Caco-2 (cell line): ENCODE data around the gene ZBED1. TPM values are rescaled to one million over a fixed set of nuclear protein-coding genes. Genes with fewer than 3 reads are reported as not detected.

Experiments used
- BruUV-seq: library from RNA; stranded (reverse); fragments of 400-500 nt; replicated peaks from 2 replicates; lab custom pipeline; 2021; lab: Mats Ljungman, UMichigan
- CTCF ChIA-PET: fragments of 300-600 bp; sonication (Branson Sonifier 250); formaldehyde crosslinking; loops from one replicate; lab custom pipeline; 2022; ENCODE audit warnings: antibody characterized with exemption; lab: Charles Lee
- POLR2A ChIA-PET: fragments of 300-600 bp; sonication (Branson Sonifier 250); formaldehyde crosslinking; loops from one replicate; lab custom pipeline; 2022; ENCODE audit warnings: antibody characterized with exemption; lab: Charles Lee
- DNase-seq, 2 experiments: peaks; one replicate each; pipeline versions ENCODE4 v3.0.0 to v3.0.0-alpha.2; 2020 to 2022
- H3K27me3 ChIP-seq: replicated peaks from 2 replicates; pipeline ENCODE4 v1.6.0; 2011; ENCODE audit warnings: low read length; ENCODE audit not compliant: control insufficient read depth, insufficient read depth
- H3K36me3 ChIP-seq: 2 replicates; pipeline ENCODE4 v1.5.1; 2011; ENCODE audit warnings: low read length; ENCODE audit not compliant: control insufficient read depth, insufficient read depth
- H3K4me1 ChIP-seq: fragments of 250-450 bp; sonication (Bioruptor Pico); 2 replicates; pipeline ENCODE4 v1.5.1; 2020; ENCODE audit warnings: mild to moderate bottlenecking
- H3K4me3 ChIP-seq: 2 replicates; pipeline ENCODE4 v1.5.1; 2011; ENCODE audit warnings: low read depth, mild to moderate bottlenecking, control low read depth, low read length
- H3K9me3 ChIP-seq: fragments of 250-450 bp; sonication (Bioruptor Pico); 2 replicates; pipeline ENCODE4 v1.5.1; 2020; ENCODE audit warnings: mild to moderate bottlenecking, moderate library complexity
- H3K27ac Mint-ChIP-seq: one replicate; pipeline ENCODE4 v1.8.0; 2022; ENCODE audit warnings: mixed read lengths; ENCODE audit not compliant: unreplicated experiment
- H3K27me3 Mint-ChIP-seq: one replicate; pipeline ENCODE4 v1.8.0; 2022; ENCODE audit warnings: mixed read lengths; ENCODE audit not compliant: insufficient read depth, unreplicated experiment
- H3K36me3 Mint-ChIP-seq: one replicate; pipeline ENCODE4 v1.8.0; 2022; ENCODE audit warnings: mild to moderate bottlenecking, mixed read lengths; ENCODE audit not compliant: insufficient read depth, unreplicated experiment
- H3K4me1 Mint-ChIP-seq: one replicate; pipeline ENCODE4 v1.8.0; 2022; ENCODE audit warnings: low read depth, mixed read lengths; ENCODE audit not compliant: unreplicated experiment
- H3K4me3 Mint-ChIP-seq: one replicate; pipeline ENCODE4 v1.8.0; 2022; ENCODE audit warnings: mild to moderate bottlenecking, moderate library complexity, mixed read lengths; ENCODE audit not compliant: unreplicated experiment
- H3K9me3 Mint-ChIP-seq: one replicate; pipeline ENCODE4 v1.8.0; 2022; ENCODE audit warnings: mixed read lengths; ENCODE audit not compliant: unreplicated experiment
- intact Hi-C: fragments of 100-400 bp; cut with micrococcal nuclease; formaldehyde crosslinking; loops from one replicate; pipeline ENCODE4 v1.10.0; 2022; ENCODE audit not compliant: unreplicated experiment
- total RNA-seq: library from RNA; stranded (reverse); gene quantifications from 2 replicates; pipeline ENCODE4 v1.2.3, GENCODE V29; 2022
- TF ChIP-seq, protein P1 (sequence below), 2 experiments: fragments of 200-600 bp in 1 of 2; IDR thresholded peaks; 1 replicate in 1 of 2; 2 replicates in 1 of 2; pipeline versions ENCODE4 v1.5.1 to v1.8.0; 2011 to 2022; ENCODE audit warnings: antibody characterized with exemption in 1 of 2, control low read depth in 1 of 2, inconsistent platforms in 1 of 2, low read depth in 1 of 2, low read length in 1 of 2, mild to moderate bottlenecking in 1 of 2, moderate library complexity in 1 of 2; ENCODE audit not compliant: insufficient read depth in 1 of 2, severe bottlenecking in 1 of 2, unreplicated experiment in 1 of 2

Gene ZBED1
- total RNA-seq, 1 experiment from 2014 or later = 68.8 TPM

DNA sequence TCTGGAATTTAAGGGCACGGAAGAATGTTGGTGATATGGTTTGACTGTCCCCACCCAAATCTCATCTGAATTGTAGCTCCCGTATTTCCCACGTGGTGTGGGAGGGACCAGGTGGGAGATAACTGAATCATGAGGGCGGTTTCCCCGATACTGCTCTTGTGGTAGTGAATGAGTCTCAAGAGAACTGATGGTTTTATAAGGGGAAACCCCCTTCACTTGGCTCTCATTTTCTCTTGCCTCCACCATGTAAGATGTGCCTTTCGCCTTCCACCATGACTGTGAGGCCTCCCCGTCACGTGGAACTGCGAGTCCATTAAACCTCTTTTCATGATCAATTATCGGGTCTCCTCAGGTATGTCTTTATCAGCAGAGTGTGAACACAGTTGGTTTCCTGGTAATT, 25.6 kb upstream of the ZBED1 start:
- ChIA-PET CTCF (no interaction called here), POLR2A (no interaction called here)
- H3K4me1 Mint-ChIP-seq = no peaks in the 10 kb centered on the region
- H3K27ac Mint-ChIP-seq = peak overlapping the region; percentile 6
- no peak overlapping the region for H3K4me3 Mint-ChIP-seq
- H3K9me3 Mint-ChIP-seq = no peaks in the 10 kb centered on the region
- H3K36me3 ChIP-seq = no peaks in the 10 kb centered on the region
- H3K4me1 ChIP-seq = no peaks in the 10 kb centered on the region
- H3K36me3 Mint-ChIP-seq = no peaks in the 10 kb centered on the region
- TF ChIP-seq, protein P1, sequence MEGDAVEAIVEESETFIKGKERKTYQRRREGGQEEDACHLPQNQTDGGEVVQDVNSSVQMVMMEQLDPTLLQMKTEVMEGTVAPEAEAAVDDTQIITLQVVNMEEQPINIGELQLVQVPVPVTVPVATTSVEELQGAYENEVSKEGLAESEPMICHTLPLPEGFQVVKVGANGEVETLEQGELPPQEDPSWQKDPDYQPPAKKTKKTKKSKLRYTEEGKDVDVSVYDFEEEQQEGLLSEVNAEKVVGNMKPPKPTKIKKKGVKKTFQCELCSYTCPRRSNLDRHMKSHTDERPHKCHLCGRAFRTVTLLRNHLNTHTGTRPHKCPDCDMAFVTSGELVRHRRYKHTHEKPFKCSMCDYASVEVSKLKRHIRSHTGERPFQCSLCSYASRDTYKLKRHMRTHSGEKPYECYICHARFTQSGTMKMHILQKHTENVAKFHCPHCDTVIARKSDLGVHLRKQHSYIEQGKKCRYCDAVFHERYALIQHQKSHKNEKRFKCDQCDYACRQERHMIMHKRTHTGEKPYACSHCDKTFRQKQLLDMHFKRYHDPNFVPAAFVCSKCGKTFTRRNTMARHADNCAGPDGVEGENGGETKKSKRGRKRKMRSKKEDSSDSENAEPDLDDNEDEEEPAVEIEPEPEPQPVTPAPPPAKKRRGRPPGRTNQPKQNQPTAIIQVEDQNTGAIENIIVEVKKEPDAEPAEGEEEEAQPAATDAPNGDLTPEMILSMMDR (IDR thresholded peaks at IDR 0.05; ENCODE audit: insufficient read depth in 1 of 2, low read depth in 1 of 2, low read length in 1 of 2, severe bottlenecking in 1 of 2, unreplicated experiment in 1 of 2) = no peak
- no peaks in the 10 kb centered on the region; the same call in 1 of the 2 replicates for H3K9me3 ChIP-seq
- H3K27me3 Mint-ChIP-seq = no peaks in the 10 kb centered on the region
- no peak overlapping the region for H3K4me3 ChIP-seq
- BruUV-seq = no TSS peak
- no peaks in the 10 kb centered on the region for H3K27me3 ChIP-seq
- DNase-seq = no peak
- intact Hi-C loops = no loop called here

DNA sequence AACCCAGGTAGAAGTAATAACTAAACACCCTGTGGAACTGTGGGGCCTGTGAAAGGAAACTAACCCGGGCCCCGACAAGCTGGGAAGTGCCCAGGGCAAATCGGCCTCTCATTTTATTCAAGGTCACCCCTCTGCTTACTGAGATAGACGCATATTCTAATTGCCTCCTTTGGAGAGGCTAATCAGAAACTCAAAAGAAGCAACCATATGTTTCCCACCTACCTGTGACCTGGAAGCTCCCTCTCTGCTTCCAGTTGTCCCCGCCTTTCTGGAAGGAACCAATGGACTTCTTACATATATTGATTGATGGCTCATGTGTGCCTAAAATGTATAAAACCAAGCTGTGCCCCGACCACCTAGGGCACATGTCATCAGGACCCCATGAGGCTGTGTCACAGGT, 23.1 kb upstream of the ZBED1 start:
- Histone ChIP-seq H3K27me3 (no peaks in the 10 kb centered on the region), H3K9me3 (no peaks in the 10 kb centered on the region; the same call in 1 of the 2 replicates), H3K4me1 (no peaks in the 10 kb centered on the region), H3K4me3 (no peak overlapping the region), H3K36me3 (no peaks in the 10 kb centered on the region)
- POLR2A ChIA-PET = no interaction called here
- H3K4me1 Mint-ChIP-seq = no peaks in the 10 kb centered on the region
- H3K36me3 Mint-ChIP-seq = no peaks in the 10 kb centered on the region
- intact Hi-C loops = no loop called here
- no peak for DNase-seq
- BruUV-seq = no TSS peak
- CTCF ChIA-PET = no interaction called here
- H3K9me3 Mint-ChIP-seq = no peaks in the 10 kb centered on the region
- no peak overlapping the region for H3K27ac Mint-ChIP-seq
- no peak overlapping the region for H3K4me3 Mint-ChIP-seq
- TF ChIP-seq, protein P1 (IDR thresholded peaks at IDR 0.05; ENCODE audit: insufficient read depth in 1 of 2, low read depth in 1 of 2, low read length in 1 of 2, severe bottlenecking in 1 of 2, unreplicated experiment in 1 of 2) = no peak
- H3K27me3 Mint-ChIP-seq = no peaks in the 10 kb centered on the region

DNA sequence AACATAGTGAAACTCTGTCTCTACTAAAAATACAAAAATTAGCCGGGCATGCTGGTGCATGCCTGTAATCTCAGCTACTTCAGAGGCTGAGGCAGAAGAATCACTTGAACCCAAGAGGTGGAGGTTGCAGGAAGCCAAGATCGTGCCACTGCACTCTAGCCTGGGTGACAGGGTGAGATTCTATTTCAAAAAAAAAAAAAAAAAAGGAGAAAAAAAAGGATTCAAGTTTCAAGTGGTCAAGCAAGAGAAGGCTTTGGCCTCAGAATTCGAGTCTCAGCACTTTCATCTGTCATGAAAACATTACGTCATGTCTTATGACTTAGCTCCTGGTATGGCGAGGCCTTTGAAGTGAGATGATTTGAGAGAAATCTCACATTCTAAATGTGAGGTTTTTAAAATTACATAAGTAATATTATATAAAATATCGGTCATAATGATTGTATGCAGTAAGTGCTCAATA, 21.2 kb upstream of the ZBED1 start:
- no TSS peak for BruUV-seq
- CTCF ChIA-PET = no interaction called here
- no peak overlapping the region for H3K4me3 Mint-ChIP-seq
- TF ChIP-seq, protein P1 (IDR thresholded peaks at IDR 0.05; ENCODE audit: insufficient read depth in 1 of 2, low read depth in 1 of 2, low read length in 1 of 2, severe bottlenecking in 1 of 2, unreplicated experiment in 1 of 2) = no peak
- Histone ChIP-seq H3K4me1 (no peaks in the 10 kb centered on the region), H3K4me3 (no peak overlapping the region), H3K27me3 (no peaks in the 10 kb centered on the region), H3K36me3 (no peaks in the 10 kb centered on the region), H3K9me3 (no peaks in the 10 kb centered on the region; the same call in 1 of the 2 replicates)
- no peaks in the 10 kb centered on the region for H3K9me3 Mint-ChIP-seq
- POLR2A ChIA-PET = no interaction called here
- no peak overlapping the region for H3K27ac Mint-ChIP-seq
- no peaks in the 10 kb centered on the region for H3K36me3 Mint-ChIP-seq
- no peak for DNase-seq
- intact Hi-C loops = no loop called here
- peaks cover 6% of the 10 kb centered on the region for H3K4me1 Mint-ChIP-seq
- H3K27me3 Mint-ChIP-seq = no peaks in the 10 kb centered on the region
